Erythroblast (primary cell): Measurements from ENCODE around the gene RAD51B.

ENCODE experiments used
- GATA1 ChIP-seq: IDR thresholded peaks from 2 replicates; pipeline ENCODE4 v1.6.1; 2011; ENCODE audit warnings: low read depth, mild to moderate bottlenecking, control low read depth, low read length, moderate library complexity
- POLR2A ChIP-seq: IDR thresholded peaks from 2 replicates; pipeline ENCODE4 v1.6.1; 2011; ENCODE audit warnings: mild to moderate bottlenecking, low read length

DNA sequence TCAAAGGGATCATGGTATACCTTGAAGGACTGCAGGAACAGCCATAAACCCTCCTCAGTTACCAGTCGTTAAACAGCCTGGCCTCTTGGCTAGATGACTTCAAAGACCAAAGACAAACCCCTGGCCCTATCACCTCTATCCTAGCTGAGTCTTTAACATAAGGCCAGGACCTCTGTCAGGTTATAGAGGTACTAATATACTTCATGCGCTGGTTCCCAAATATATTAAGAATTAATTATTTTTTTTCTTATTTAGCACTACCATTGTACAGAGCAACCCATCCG is 459.8 kb downstream of the RAD51B start:
- TF ChIP-seq POLR2A = no peak
- TF ChIP-seq GATA1 = no peak
